Activated gamma-delta T cell treated with anti-CD3 and anti-CD28 coated beads, Interleukin-2, amount 50 U/mL, for 16 hours (primary cell): ENCODE data around the gene MBD4.

Experiments used
- DNase-seq: peaks from one replicate; pipeline ENCODE4 v3.0.0-alpha.2; 2020; ENCODE audit warnings: low read depth

Gene MBD4

DNA sequence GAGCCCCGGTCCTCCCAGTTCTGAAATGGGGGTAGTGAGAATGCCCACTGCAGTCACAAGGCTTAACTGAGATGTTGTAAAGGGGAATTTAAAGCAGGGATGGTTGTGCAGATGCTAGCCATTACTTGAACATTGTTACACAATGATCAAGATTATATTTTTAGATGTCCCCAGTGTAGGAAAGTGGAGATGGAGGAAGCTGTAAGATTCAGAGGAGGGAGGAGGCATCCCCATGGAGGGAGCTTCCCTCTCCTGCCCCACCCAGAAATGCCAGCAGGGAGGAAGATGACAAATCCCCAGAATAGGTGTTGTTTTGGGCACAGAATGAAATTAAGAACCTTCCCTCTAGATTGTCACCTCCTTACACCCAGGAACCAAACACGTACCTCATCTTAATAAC, 57.4 kb downstream of the MBD4 start:
- no peak for DNase-seq
